GM10266 (cell line): Measurements from ENCODE around the gene NUDT1.

ENCODE experiments used
- DNase-seq: peaks from one replicate; pipeline ENCODE4 v3.0.0; 2012; ENCODE audit errors: extremely low spot score
- CTCF ChIP-seq: IDR thresholded peaks from 2 replicates; pipeline ENCODE4 v1.5.1; 2012; ENCODE audit warnings: mild to moderate bottlenecking, low read depth; ENCODE audit not compliant: control insufficient read depth, insufficient read depth; ENCODE audit errors: missing control alignments

Gene NUDT1

DNA sequence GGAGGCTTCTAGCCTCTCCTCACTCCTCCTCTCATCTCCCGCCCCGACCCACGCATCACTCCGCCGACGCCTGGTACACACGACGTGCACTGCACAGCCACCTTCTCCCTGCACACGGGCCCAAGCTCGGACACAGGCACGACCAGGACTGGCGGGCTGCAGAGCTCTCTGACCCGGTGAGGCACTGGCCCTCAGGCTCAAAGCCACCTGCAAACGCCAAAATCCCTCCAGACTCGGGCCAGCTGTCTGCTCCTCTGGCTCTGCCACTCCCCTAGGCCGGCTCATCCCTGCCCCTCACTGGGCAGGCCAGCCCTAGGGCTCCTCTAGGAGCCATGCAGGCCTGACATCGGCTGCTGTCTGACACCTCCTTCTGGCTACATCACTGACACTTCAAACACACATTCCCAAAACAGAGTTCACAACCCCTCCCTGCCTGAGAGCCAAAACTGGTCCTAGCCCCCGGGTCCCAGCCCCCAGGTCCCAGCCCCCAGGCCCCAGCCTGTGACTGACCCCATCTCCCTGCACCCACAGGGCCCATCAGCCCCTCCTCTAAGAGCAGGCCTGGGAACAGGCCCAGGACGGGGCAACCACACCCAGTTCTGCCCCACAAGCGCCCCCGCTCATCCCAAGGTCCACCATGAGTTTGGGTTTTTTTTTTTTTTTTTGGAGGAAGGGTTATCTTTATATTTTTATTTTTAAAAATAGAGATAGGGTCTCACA is 44.4 kb upstream of the NUDT1 start:
- no peak for DNase-seq
- no peak for TF ChIP-seq CTCF

DNA sequence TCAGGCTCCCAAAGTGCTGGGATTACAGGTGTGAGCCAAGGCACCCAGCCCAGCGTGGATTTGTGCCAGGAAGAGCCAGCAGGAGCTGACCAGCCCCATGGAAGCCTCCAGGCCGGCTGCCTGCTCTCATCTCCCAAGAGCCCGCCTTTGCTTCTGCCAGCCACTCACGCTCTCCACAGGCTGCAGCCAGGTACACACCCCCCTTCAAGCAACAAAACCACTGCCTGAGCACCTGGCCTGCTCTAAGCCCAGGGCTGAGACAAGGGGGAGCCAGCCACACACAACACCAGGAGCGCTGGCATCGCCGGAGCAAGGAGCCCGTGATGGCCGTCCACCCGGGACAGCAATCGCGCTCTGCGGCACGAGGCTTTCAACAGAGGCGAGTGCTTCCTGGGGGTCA is 43.8 kb upstream of the NUDT1 start:
- no peak for TF ChIP-seq CTCF
- DNase-seq: no peak

DNA sequence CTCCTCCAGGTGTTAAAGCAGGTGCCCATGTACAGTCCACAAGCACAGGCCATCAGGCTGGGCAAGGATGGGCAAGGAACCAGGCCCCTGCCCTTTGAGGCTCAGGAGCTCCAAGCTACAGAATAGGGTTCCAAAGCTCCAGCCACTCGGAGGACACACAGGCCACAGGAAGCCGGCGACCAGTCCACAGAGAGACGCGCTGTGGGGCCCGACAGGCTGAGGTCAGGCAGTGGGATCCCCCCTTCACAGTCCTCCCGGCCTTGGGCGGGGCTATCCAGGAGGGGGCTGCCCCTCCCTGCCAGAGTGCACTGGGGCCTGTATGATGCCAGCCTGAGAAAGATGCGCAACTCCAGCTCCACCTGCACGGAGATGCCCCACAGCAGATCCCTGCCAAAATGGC is 43.3 kb upstream of the NUDT1 start:
- TF ChIP-seq CTCF: no peak
- no peak for DNase-seq

GRCh38 chr7:2199528-2199927 is 42.5 kb upstream of the NUDT1 start:
- no peak for TF ChIP-seq CTCF

DNA sequence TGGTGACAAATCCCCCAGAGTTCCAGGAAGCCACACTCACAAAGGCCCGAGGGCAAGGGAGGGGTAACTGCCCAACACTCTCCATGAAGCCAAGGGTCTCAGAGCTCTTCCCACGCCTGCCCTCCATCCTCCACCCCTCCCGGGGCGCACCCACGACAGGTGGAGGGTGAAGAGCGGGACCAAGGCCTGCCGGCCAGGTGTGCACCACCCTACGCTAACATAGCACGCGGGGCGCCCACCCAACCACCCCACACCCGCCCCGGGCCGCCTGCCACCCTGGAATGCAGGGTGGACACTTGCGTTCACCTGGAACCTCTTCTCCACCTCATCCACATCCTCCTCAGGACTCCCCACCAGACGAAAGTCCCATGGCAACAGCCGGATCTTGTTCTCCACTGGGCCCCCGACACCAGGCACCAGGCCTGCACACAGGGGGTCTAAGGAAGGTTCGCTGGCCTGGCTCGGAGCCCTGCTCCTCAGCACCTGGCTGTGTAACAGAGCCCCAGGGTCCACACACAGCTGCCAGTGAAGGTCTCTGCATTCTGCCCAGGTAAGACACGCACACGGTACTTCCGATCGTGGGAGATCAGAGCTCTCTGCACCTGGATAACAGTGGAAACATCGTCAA is 42.0 kb upstream of the NUDT1 start:
- TF ChIP-seq CTCF: no peak
- DNase-seq: no peak

More at GRCh38 chr7:2199528-2199927, 42.5 kb upstream of the NUDT1 start:
- no peak for DNase-seq

DNA sequence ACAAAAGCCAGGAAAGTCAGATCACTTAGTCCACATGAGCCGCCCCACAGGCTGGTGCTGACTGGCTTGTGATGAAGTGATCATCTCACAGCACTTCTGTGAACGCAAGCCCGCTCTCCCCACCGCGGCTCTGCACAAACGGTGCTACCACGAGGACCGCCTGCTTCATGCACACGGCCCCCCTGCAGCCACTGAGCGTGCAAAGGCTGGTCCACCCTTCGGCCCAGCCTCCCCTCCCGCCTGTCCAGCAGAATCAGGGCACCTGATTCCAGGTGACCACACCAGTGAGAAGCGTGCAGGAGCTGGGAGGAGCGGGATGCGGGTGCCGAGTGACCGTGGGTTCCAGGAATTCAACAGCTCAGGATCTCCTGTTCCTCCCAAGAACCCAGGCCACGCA is 41.4 kb upstream of the NUDT1 start:
- TF ChIP-seq CTCF: no peak
- no peak for DNase-seq

GRCh38 chr7:2201128-2201527 is 40.9 kb upstream of the NUDT1 start:
- DNase-seq: no peak
- no peak for TF ChIP-seq CTCF
